SK-N-SH (cell line): ENCODE data around the gene THADA. TPM values are rescaled to one million over a fixed set of nuclear protein-coding genes. Genes with fewer than 3 reads are reported as not detected.

Experiments
- CTCF ChIA-PET: fragments of 300-600, 350-600 bp; formaldehyde crosslinking; extraction: SDS; loops from one replicate; lab custom pipeline; 2021; lab: Yijun Ruan, JAX
- POLR2A ChIA-PET: fragments of 350-600 bp; sonication (Branson Sonifier 250); formaldehyde crosslinking; extraction: SDS; loops from one replicate; lab custom pipeline; 2020; ENCODE audit warnings: antibody characterized with exemption, inconsistent platforms; lab: Yijun Ruan, JAX
- DNase-seq: peaks from one replicate; pipeline ENCODE4 v3.0.0; 2012
- H2AFZ ChIP-seq: fragments of 200-600 bp; sonication (generic); 2 replicates; pipeline ENCODE4 v1.8.1; 2016; ENCODE audit warnings: antibody characterized with exemption, mild to moderate bottlenecking, low read depth
- H3F3A ChIP-seq: fragments of 200-600 bp; sonication (generic); replicated peaks from 2 replicates; pipeline ENCODE3; 2016; ENCODE audit warnings: antibody characterized with exemption, mild to moderate bottlenecking; ENCODE audit not compliant: insufficient read depth
- H3K27ac ChIP-seq, 2 experiments: fragments of 200-500 bp in 1 of 2; fragments of 200-600 bp in 1 of 2; sonication (Bioruptor generic) in 1 of 2; sonication (generic), shearing (Covaris generic) in 1 of 2; 2 replicates each; pipeline versions ENCODE4 v1.5.1 to v1.6.1; 2014 to 2016; ENCODE audit warnings: low read depth in 2 of 2, inconsistent platforms in 1 of 2, low read length in 1 of 2, mild to moderate bottlenecking in 1 of 2, mixed read lengths in 1 of 2
- H3K27me3 ChIP-seq: fragments of 200-600 bp; sonication (generic), shearing (Covaris generic); 2 replicates; pipeline ENCODE4 v1.6.1; 2016; ENCODE audit warnings: mixed run types; ENCODE audit not compliant: insufficient read depth
- H3K36me3 ChIP-seq, 2 experiments: fragments of 200-500 bp in 1 of 2; fragments of 200-600 bp in 1 of 2; sonication (Bioruptor generic) in 1 of 2; sonication (generic) in 1 of 2; replicated peaks in 1 of 2; 2 replicates each; pipeline versions ENCODE3 to v1.5.1; 2014 to 2016; ENCODE audit warnings: low read length in 1 of 2, mild to moderate bottlenecking in 1 of 2; ENCODE audit not compliant: insufficient read depth in 2 of 2, control insufficient read depth in 1 of 2
- H3K4me1 ChIP-seq, 2 experiments: fragments of 200-500 bp in 1 of 2; fragments of 200-600 bp in 1 of 2; sonication (Bioruptor generic) in 1 of 2; sonication (generic), shearing (Covaris generic) in 1 of 2; 2 replicates each; pipeline versions ENCODE4 v1.5.1 to v1.6.1; 2014 to 2016; ENCODE audit warnings: low read depth in 1 of 2, low read length in 1 of 2, mixed run types in 1 of 2; ENCODE audit not compliant: insufficient read depth in 2 of 2, control insufficient read depth in 1 of 2
- H3K4me2 ChIP-seq: fragments of 200-600 bp; sonication (generic), shearing (Covaris generic); 2 replicates; pipeline ENCODE4 v1.6.1; 2017; ENCODE audit warnings: mixed run types
- H3K4me3 ChIP-seq, 2 experiments: fragments of 200-500 bp in 1 of 2; fragments of 200-600 bp in 1 of 2; sonication (Bioruptor generic) in 1 of 2; sonication (generic), shearing (Covaris generic) in 1 of 2; 2 replicates each; pipeline versions ENCODE4 v1.5.1 to v1.8.1; 2014 to 2016; ENCODE audit warnings: low read depth in 2 of 2, inconsistent platforms in 1 of 2, low read length in 1 of 2, mild to moderate bottlenecking in 1 of 2, mixed read lengths in 1 of 2, moderate library complexity in 1 of 2
- H3K79me2 ChIP-seq: fragments of 200-600 bp; sonication (generic); 2 replicates; pipeline ENCODE4 v1.8.1; 2017; ENCODE audit warnings: mild to moderate bottlenecking; ENCODE audit not compliant: insufficient read depth
- H3K9ac ChIP-seq: fragments of 200-600 bp; sonication (generic); 2 replicates; pipeline ENCODE4 v1.6.1; 2017; ENCODE audit warnings: mixed run types
- H3K9me2 ChIP-seq: fragments of 200-600 bp; sonication (generic); 2 replicates; pipeline ENCODE4 v1.6.1; 2017; ENCODE audit warnings: mixed run types
- H3K9me3 ChIP-seq: fragments of 200-600 bp; sonication (generic); 2 replicates; pipeline ENCODE4 v1.6.1; 2017; ENCODE audit warnings: mixed run types, mild to moderate bottlenecking, moderate library complexity
- H4K20me1 ChIP-seq: fragments of 200-600 bp; sonication (generic); 2 replicates; pipeline ENCODE4 v1.6.1; 2017; ENCODE audit warnings: mild to moderate bottlenecking, mixed run types; ENCODE audit not compliant: insufficient read depth
- CHD2 ChIP-seq: fragments of 150-350 bp; IDR thresholded peaks from 2 replicates; pipeline ENCODE4 v1.6.1; 2018; ENCODE audit warnings: low read length; ENCODE audit not compliant: partially characterized antibody
- CTCF ChIP-seq: fragments of 200-600 bp; sonication (generic); IDR thresholded peaks from 2 replicates; pipeline ENCODE4 v1.6.1; 2017; ENCODE audit warnings: antibody characterized with exemption, mild to moderate bottlenecking, moderate library complexity
- EZH2phosphoT487 ChIP-seq: fragments of 200-600 bp; sonication (generic); IDR thresholded peaks from 2 replicates; pipeline ENCODE4 v1.6.1; 2017; ENCODE audit warnings: low read depth, mixed run types, mild to moderate bottlenecking, antibody characterized with exemption, moderate library complexity, borderline replicate concordance
- FOXJ3 ChIP-seq: sonication (generic); formaldehyde crosslinking; IDR thresholded peaks from 2 replicates; pipeline ENCODE4 v1.5.1; 2020; ENCODE audit warnings: mild to moderate bottlenecking, missing genetic modification reagents
- FOXM1 ChIP-seq: IDR thresholded peaks from 2 replicates; pipeline ENCODE4 v1.4.0; 2012; ENCODE audit warnings: low read depth, mild to moderate bottlenecking
- MXI1 ChIP-seq: IDR thresholded peaks from 2 replicates; pipeline ENCODE4 v1.6.1; 2012; ENCODE audit warnings: mild to moderate bottlenecking, low read depth, low read length, improper control_type of control experiment
- NRF1 ChIP-seq: IDR thresholded peaks from 2 replicates; pipeline ENCODE4 v1.6.1; 2012; ENCODE audit warnings: low read depth, mild to moderate bottlenecking, low read length
- POLR2AphosphoS5 ChIP-seq: IDR thresholded peaks from 2 replicates; pipeline ENCODE4 v1.6.1; 2012; ENCODE audit warnings: low read depth, low read length
- RAD21 ChIP-seq: IDR thresholded peaks from 2 replicates; pipeline ENCODE4 v1.6.1; 2012; ENCODE audit warnings: mild to moderate bottlenecking, low read length
- RCOR1 ChIP-seq: fragments of 150-350 bp; IDR thresholded peaks from 2 replicates; pipeline ENCODE4 v1.6.1; 2017; ENCODE audit warnings: antibody characterized with exemption, low read length
- RFX5 ChIP-seq: IDR thresholded peaks from 2 replicates; pipeline ENCODE4 v1.6.1; 2012; ENCODE audit warnings: mild to moderate bottlenecking, improper control_type of control experiment, low read length
- TAF1 ChIP-seq: IDR thresholded peaks from 2 replicates; pipeline ENCODE4 v1.6.1; 2012; ENCODE audit warnings: low read depth, mild to moderate bottlenecking, low read length, moderate library complexity, borderline replicate concordance
- TEAD4 ChIP-seq: IDR thresholded peaks from 2 replicates; pipeline ENCODE4 v1.4.0; 2012; ENCODE audit warnings: mild to moderate bottlenecking, borderline replicate concordance; ENCODE audit not compliant: insufficient read depth
- USF2 ChIP-seq: fragments of 150-350 bp; IDR thresholded peaks from 2 replicates; pipeline ENCODE4 v1.6.1; 2017; ENCODE audit warnings: antibody characterized with exemption, low read length, low read depth, borderline replicate concordance
- YY1 ChIP-seq: IDR thresholded peaks from 2 replicates; pipeline ENCODE4 v1.4.0; 2012; ENCODE audit warnings: low read depth, mild to moderate bottlenecking
- ZBTB33 ChIP-seq: IDR thresholded peaks from 2 replicates; pipeline ENCODE4 v1.4.0; 2012; ENCODE audit warnings: low read depth, borderline replicate concordance
- WGBS: methylation state at CpG from one replicate; pipeline ENCODE4 v1.1.6; 2017; ENCODE audit warnings: low lambda C conversion rate; 5-methylcytosine and 5-hydroxymethylcytosine counted together
- polyA plus RNA-seq, 3 experiments: library from polyadenylated mRNA; depleted of rRNA; stranded (reverse); fragments of >200 nt; gene quantifications; 2 replicates each; pipeline ENCODE4 v1.2.3, GENCODE V29; 2012
- TF ChIP-seq, protein P1 (sequence below): fragments of 150-350 bp; IDR thresholded peaks from 2 replicates; pipeline ENCODE4 v1.6.1; 2016; ENCODE audit warnings: mild to moderate bottlenecking, low read depth, low read length
- TF ChIP-seq, protein P2 (sequence below): IDR thresholded peaks from 2 replicates; pipeline ENCODE4 v1.4.0; 2012; ENCODE audit warnings: low read depth
- TF ChIP-seq, protein P3 (sequence below): IDR thresholded peaks from 2 replicates; pipeline ENCODE4; 2012

The THADA gene
- polyA plus RNA-seq, 1 of the 3 experiments (the other 2 are of a cell fraction) = 25.6 TPM

DNA sequence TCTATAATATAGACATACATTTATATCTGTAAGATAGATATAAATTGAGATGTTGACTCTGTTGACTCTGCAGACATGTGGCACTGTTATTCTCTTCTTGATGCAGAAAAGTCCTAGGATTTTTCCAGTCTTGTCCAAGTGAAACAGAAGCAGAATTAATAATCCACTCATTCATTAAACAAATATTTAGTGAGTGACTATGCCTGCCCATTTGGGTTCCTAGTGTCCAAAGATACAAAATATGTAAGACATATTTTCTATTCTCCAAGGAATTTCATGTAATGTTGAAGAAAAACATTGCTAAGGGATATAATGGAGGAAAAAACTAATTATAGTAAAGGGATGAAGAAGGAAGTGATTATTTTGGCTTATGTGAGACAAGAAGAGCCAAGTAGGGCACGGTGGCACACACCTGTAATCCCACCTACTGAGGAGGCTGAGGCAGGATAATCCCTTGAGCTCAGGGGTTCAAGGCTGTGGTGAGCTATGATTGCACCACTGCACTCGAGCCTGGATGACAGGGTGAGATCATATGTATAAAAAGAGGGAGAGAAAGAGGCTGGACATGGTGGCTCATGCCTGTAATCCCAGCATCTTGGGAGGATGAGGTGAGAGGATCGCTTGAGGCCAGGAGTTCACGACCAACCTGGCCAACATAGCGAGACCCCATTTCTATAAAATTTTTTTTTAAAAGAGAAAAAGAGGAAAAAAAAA, 21.3 kb upstream of the THADA start:
- no peak overlapping the region for H3K27ac ChIP-seq
- CTCF ChIA-PET = interaction anchor here (0.6 to 1.8 kb wide), 7 partner anchors 8 to 361 kb away, joined by 3 to 7 read pairs (median 4); partner anchors contain the start of gene THADA
- no peaks in the 10 kb centered on the region for H3K27me3 ChIP-seq
- POLR2A ChIA-PET = no interaction called here
- no peaks in the 10 kb centered on the region for H3K79me2 ChIP-seq
- TF ChIP-seq FOXM1 (no peak), EZH2phosphoT487 (no peak), NRF1 (no peak), RAD21 (no peak), TEAD4 (no peak), FOXJ3 (CRISPR knock-in tag) (no peak), ZBTB33 (no peak), RFX5 (no peak), CTCF (no peak), USF2 (no peak), MXI1 (no peak), YY1 (no peak), CHD2 (no peak), TAF1 (no peak), RCOR1 (no peak), POLR2AphosphoS5 (no peak)
- TF ChIP-seq, protein P1, sequence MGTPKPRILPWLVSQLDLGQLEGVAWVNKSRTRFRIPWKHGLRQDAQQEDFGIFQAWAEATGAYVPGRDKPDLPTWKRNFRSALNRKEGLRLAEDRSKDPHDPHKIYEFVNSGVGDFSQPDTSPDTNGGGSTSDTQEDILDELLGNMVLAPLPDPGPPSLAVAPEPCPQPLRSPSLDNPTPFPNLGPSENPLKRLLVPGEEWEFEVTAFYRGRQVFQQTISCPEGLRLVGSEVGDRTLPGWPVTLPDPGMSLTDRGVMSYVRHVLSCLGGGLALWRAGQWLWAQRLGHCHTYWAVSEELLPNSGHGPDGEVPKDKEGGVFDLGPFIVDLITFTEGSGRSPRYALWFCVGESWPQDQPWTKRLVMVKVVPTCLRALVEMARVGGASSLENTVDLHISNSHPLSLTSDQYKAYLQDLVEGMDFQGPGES = no peak
- TF ChIP-seq, protein P2, sequence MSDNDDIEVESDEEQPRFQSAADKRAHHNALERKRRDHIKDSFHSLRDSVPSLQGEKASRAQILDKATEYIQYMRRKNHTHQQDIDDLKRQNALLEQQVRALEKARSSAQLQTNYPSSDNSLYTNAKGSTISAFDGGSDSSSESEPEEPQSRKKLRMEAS = no peak
- TF ChIP-seq, protein P3, sequence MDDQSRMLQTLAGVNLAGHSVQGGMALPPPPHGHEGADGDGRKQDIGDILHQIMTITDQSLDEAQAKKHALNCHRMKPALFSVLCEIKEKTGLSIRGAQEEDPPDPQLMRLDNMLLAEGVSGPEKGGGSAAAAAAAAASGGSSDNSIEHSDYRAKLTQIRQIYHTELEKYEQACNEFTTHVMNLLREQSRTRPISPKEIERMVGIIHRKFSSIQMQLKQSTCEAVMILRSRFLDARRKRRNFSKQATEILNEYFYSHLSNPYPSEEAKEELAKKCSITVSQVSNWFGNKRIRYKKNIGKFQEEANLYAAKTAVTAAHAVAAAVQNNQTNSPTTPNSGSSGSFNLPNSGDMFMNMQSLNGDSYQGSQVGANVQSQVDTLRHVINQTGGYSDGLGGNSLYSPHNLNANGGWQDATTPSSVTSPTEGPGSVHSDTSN = no peak
- TF ChIP-seq, all 33 proteins: peak for 0
- Histone ChIP-seq H2AFZ (no peak overlapping the region), H4K20me1 (no peaks in the 10 kb centered on the region), H3K4me1 (no peaks in the 10 kb centered on the region), H3K36me3 (no peaks in the 10 kb centered on the region), H3K9ac (no peak overlapping the region), H3K9me3 (no peaks in the 10 kb centered on the region), H3K4me2 (no peak overlapping the region), H3K4me3 (no peak overlapping the region), H3F3A (peaks cover 4% of the 10 kb centered on the region), H3K9me2 (no peaks in the 10 kb centered on the region)
- WGBS = 62% methylated on average over 5 of the region's 5 CpGs
- no peak for DNase-seq
